ENCODE results near the gene UIMC1. TPM values are rescaled to one million over a fixed set of nuclear protein-coding genes. Genes with fewer than 3 reads are reported as not detected.
"Not testable (repeated sequence)": the region's sequence is repeated elsewhere in the genome, so short reads cannot be mapped to it uniquely, and the experiment has no call there.

UIMC1 gene
- total RNA-seq, result 45.2 to 49.8 TPM (median 45.2 TPM) in 3 replicates

DNA sequence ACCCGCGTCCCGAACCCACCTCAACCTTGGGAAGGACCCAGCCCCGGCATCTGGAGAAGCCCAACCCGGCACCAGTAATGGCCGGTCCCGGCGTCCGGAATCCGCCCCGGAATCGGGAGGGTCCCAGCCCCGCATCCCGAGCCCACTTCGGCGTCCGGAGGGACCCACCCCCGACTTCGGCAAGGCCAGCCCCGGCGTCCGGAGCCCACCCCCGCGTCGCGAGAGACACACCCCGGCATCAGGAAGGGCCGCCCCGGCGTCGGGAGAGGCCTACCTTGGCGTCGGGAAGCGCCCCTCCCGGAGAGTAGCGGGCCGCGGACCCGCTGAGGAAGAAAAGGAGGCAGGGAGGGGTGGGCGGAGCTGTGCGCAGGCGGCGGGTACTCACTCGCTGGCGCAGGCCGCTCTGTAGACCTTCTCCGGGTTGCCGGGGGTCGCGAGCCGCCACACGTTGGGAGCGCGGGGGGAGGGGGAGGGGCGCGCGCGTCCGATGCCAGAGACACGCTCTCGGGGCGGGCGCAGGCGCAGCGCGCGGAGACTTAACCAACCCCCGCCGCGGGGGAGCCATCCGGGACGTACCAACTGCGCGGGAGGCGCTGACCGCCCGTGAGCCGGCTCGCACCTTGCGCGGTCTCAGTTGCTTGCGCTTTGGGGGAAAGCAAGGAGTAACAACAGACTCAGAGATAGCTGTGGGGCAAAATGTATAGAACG is at the start of gene UIMC1:
TSS of gene UIMC1 (minus strand) at position 515 of the 708 bp plus-strand sequence. CDS start 24,164 bp downstream, outside the sequence.
- TF ChIP-seq, protein P1, sequence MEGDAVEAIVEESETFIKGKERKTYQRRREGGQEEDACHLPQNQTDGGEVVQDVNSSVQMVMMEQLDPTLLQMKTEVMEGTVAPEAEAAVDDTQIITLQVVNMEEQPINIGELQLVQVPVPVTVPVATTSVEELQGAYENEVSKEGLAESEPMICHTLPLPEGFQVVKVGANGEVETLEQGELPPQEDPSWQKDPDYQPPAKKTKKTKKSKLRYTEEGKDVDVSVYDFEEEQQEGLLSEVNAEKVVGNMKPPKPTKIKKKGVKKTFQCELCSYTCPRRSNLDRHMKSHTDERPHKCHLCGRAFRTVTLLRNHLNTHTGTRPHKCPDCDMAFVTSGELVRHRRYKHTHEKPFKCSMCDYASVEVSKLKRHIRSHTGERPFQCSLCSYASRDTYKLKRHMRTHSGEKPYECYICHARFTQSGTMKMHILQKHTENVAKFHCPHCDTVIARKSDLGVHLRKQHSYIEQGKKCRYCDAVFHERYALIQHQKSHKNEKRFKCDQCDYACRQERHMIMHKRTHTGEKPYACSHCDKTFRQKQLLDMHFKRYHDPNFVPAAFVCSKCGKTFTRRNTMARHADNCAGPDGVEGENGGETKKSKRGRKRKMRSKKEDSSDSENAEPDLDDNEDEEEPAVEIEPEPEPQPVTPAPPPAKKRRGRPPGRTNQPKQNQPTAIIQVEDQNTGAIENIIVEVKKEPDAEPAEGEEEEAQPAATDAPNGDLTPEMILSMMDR (IDR thresholded peaks at IDR 0.05; ENCODE audit: unreplicated experiment), result no peak
- peaks cover 16% of the 10 kb centered on the region for H3K4me1 Mint-ChIP-seq
- peak within 1 kb of the TSS; percentile 93 for H3K27ac Mint-ChIP-seq
- peak; percentile 92 to 97 for DNase-seq (ENCODE audit: low spot score in 2 of 2, unreplicated experiment in 2 of 2)
- no peaks in the 10 kb centered on the region for H3K9me3 Mint-ChIP-seq
- H3K36me3 Mint-ChIP-seq, result no peaks in the 10 kb centered on the region
- peak within 1 kb of the TSS; percentile 85 for H3K4me3 Mint-ChIP-seq
- H3K27me3 Mint-ChIP-seq (ENCODE audit: low read depth), result no peaks in the 10 kb centered on the region

DNA sequence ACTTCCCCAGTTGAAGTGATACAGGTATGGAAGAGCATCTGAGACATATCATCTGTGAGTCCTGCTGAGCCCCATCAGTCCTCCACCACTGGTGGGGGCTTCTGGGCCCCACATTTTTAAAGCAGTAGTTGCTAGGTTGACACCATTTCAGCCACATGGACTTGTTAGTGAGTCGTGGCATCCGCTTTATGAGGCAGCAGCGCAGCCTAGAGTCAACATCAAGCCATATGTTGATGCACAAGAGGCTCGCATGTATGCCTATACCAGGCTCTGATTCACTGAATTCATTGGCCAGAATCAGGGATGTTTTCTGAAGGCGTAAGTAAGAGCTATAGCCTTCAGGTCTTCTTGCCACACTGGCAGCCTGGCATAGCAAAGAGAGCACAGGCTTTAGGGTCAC is 42.7 kb upstream of the UIMC1 start:
- Mint-ChIP-seq H3K9me3 (no peaks in the 10 kb centered on the region), H3K4me3 (no peak overlapping the region), H3K27me3 (ENCODE audit: low read depth) (no peaks in the 10 kb centered on the region), H3K36me3 (peaks cover 32% of the 10 kb centered on the region), H3K4me1 (no peaks in the 10 kb centered on the region), H3K27ac (no peak overlapping the region)
- TF ChIP-seq, protein P1 (IDR thresholded peaks at IDR 0.05; ENCODE audit: unreplicated experiment), result no peak
- DNase-seq (ENCODE audit: low spot score in 2 of 2, unreplicated experiment in 2 of 2), result no peak

DNA sequence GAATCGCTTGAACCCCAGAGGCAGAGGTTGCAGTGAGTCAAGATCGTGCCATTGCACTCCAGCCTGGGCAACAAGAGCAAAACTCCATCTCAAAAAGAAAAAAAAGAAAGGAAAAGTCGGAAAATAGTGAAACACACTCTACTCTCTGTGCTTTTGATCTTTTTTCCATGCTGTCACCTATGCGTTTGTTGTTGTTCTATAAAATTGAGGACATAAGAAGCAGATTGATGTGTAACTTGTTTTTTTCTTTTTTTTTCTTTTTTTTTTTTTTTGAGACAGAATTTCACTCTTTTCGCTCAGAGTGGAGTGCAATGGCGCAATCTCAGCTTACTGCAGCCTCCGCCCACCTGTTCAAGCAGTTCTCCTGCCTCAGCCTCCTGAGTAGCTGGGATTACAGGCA is 42.0 kb upstream of the UIMC1 start:
- not testable (repeated sequence) for H3K27me3 Mint-ChIP-seq (ENCODE audit: low read depth); H3K4me1 Mint-ChIP-seq; H3K4me3 Mint-ChIP-seq; H3K27ac Mint-ChIP-seq; H3K9me3 Mint-ChIP-seq; DNase-seq (ENCODE audit: low spot score in 2 of 2, unreplicated experiment in 2 of 2)
- peaks cover 37% of the 10 kb centered on the region for H3K36me3 Mint-ChIP-seq

DNA sequence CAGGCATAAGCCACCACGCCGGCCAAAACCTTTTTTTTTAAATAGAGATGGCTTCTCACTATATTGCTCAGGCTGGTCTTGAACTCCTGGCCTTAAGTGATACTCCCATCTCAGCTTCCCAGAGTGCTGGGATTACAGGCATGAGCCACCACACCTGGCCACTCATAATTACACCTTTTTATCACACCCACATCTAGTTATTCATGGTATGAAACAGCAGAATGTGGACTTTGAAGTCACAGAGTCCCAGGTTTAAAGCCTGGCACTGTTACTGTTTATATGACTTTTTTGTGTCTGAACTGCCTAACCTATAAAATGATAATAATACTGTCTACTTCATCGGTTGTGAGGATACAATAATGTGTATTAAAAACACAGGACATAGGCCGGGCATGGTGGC is 39.1 kb upstream of the UIMC1 start:
- no peak overlapping the region for H3K4me3 Mint-ChIP-seq
- no peaks in the 10 kb centered on the region for H3K4me1 Mint-ChIP-seq
- H3K9me3 Mint-ChIP-seq, result no peaks in the 10 kb centered on the region
- DNase-seq (ENCODE audit: low spot score in 2 of 2, unreplicated experiment in 2 of 2), result no peak
- no peak overlapping the region for H3K27ac Mint-ChIP-seq
- no peaks in the 10 kb centered on the region for H3K27me3 Mint-ChIP-seq (ENCODE audit: low read depth)
- peaks cover 35% of the 10 kb centered on the region for H3K36me3 Mint-ChIP-seq
- TF ChIP-seq, protein P1 (IDR thresholded peaks at IDR 0.05; ENCODE audit: unreplicated experiment), result no peak

DNA sequence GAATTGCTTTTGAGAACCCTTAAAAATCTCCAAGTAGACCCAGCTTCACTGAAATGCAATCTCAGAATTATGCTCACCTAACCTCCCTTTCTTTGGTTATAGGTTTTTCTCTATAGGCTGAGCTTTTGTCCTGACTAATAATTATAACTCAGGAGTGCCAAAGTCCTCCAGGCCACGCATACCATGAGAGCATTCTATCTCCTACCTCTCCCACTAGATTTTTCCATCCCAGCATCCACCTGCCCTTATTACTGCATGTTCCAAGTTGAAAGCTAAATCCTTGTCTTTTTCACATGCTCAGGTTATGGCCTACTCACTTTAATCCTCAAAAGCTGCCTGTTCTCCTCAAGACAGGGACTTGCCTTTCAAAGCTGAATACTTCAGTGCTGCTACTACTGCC is 38.1 kb upstream of the UIMC1 start:
- no peak for DNase-seq (ENCODE audit: low spot score in 2 of 2, unreplicated experiment in 2 of 2)
- no peaks in the 10 kb centered on the region for H3K4me1 Mint-ChIP-seq
- H3K27me3 Mint-ChIP-seq (ENCODE audit: low read depth), result no peaks in the 10 kb centered on the region
- TF ChIP-seq, protein P1 (IDR thresholded peaks at IDR 0.05; ENCODE audit: unreplicated experiment), result no peak
- peaks cover 31% of the 10 kb centered on the region for H3K36me3 Mint-ChIP-seq
- no peak overlapping the region for H3K27ac Mint-ChIP-seq
- no peak overlapping the region for H3K4me3 Mint-ChIP-seq
- no peaks in the 10 kb centered on the region for H3K9me3 Mint-ChIP-seq

DNA sequence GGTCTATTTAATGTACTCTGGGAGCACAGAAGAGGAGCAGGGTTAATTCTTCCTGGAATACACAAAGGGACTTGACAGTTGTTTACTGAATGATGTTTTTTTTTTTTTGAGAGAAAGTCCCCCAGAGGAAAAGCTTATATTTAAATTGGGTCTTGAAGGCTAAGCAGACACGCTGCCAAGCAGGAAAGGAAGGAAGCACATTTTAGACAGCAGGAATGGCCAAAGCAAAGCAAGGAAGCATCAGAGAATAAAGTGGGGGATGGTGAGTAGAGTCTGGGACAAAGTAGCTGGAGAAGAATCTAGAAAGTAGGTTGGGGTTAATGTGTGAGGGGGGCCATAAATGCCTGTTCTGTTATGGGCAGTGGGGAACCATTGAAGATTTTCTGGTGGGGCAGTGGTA is 37.4 kb upstream of the UIMC1 start:
- H3K9me3 Mint-ChIP-seq, result no peaks in the 10 kb centered on the region
- TF ChIP-seq, protein P1 (IDR thresholded peaks at IDR 0.05; ENCODE audit: unreplicated experiment), result no peak
- no peak overlapping the region for H3K27ac Mint-ChIP-seq
- H3K4me1 Mint-ChIP-seq, result no peaks in the 10 kb centered on the region
- H3K36me3 Mint-ChIP-seq, result peaks cover 27% of the 10 kb centered on the region
- H3K4me3 Mint-ChIP-seq, result no peak overlapping the region
- DNase-seq (ENCODE audit: low spot score in 2 of 2, unreplicated experiment in 2 of 2), result no peak
- no peaks in the 10 kb centered on the region for H3K27me3 Mint-ChIP-seq (ENCODE audit: low read depth)
